Rectal smooth muscle tissue (tissue), 1 donor: ENCODE measurements around the gene ETFDH.
"Not testable (repeated sequence)": the region's sequence is repeated elsewhere in the genome, so short reads cannot be mapped to it uniquely, and the experiment has no call there.

ENCODE experiments used
- H3K27ac ChIP-seq: one replicate; pipeline ENCODE4 v1.7.0; 2013; ENCODE audit warnings: low read depth, low read length, inconsistent platforms
- H3K27me3 ChIP-seq: one replicate; pipeline ENCODE4 v1.7.0; 2013; ENCODE audit warnings: low read length; ENCODE audit not compliant: control insufficient read depth, insufficient read depth
- H3K36me3 ChIP-seq: one replicate; pipeline ENCODE4 v1.7.0; 2013; ENCODE audit warnings: low read length; ENCODE audit not compliant: control insufficient read depth, insufficient read depth
- H3K4me1 ChIP-seq: one replicate; pipeline ENCODE4 v1.7.0; 2013; ENCODE audit warnings: low read length; ENCODE audit not compliant: control insufficient read depth, insufficient read depth
- H3K4me3 ChIP-seq: one replicate; pipeline ENCODE4 v1.7.0; 2013; ENCODE audit warnings: low read length
- H3K9ac ChIP-seq: one replicate; pipeline ENCODE4 v1.7.0; 2013; ENCODE audit warnings: low read length

Gene ETFDH

DNA sequence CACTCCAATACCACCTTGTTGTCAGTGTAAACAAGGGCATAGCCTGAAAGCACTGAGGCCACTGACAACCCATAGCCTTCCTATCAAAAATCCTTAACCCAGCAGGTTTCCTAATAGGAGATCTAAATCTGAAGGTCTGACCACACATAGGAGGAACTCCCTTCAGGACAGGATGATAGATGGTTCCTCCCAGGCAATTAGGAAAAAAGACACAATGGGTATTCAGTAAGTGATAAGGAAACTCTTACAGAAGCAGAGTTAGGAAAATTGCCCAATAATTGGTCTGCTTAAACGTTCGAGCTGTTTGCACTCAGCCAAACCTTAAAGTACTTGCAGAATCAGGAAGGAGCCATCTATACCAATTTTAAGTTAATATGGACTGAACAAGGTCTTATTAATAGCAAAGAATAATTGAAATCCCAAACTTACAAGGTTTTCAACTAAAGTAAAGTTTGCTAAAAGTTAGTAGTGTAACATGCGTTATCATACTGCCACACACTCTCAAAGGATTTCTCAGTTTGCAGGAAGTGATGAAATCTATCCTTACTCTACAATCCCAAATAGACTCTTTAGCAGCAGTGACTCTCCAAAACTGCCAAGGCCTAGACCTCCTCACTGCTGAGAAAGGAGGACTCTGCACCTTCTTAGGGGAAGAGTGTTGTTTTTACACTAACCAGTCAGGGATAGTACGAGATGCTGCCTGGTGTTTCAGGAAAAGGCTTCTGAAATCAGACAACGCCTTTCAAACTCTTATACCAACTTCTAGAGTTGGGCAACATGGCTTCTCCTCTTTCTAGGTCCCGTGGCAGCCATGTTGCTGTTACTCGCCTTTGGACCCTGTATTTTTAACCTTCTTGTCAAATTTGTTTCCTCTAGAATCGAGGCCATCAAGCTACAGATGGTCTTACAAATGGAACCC, 8.1 kb upstream of the ETFDH start:
- not testable (repeated sequence) for H3K9ac ChIP-seq, H3K4me1 ChIP-seq, H3K36me3 ChIP-seq, H3K27ac ChIP-seq, H3K27me3 ChIP-seq, H3K4me3 ChIP-seq

DNA sequence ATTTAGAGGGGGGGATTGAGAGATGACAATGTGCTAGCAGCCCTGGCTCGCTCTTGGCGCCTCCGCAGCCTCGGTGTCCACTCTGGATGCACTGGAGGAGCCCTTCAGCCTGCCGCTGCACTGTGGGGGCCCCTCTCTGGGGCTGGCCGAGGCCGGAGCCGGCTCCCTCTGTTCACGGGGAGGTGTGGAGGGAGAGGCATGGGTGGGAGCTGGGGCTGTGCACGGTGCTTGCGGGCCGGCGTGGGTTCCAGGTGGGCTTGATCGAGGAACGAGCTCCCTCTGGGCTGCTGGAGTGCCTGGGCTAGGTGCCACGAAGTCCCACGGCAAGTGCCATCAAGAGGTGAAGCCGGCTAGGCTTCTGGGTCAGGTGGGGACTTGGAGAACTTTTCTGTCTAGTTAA, 7.3 kb upstream of the ETFDH start:
- Histone ChIP-seq H3K4me3 (no peak overlapping the region), H3K27me3 (no peaks in the 10 kb centered on the region), H3K36me3 (no peaks in the 10 kb centered on the region), H3K4me1 (no peaks in the 10 kb centered on the region), H3K27ac (no peak overlapping the region), H3K9ac (no peak overlapping the region)

DNA sequence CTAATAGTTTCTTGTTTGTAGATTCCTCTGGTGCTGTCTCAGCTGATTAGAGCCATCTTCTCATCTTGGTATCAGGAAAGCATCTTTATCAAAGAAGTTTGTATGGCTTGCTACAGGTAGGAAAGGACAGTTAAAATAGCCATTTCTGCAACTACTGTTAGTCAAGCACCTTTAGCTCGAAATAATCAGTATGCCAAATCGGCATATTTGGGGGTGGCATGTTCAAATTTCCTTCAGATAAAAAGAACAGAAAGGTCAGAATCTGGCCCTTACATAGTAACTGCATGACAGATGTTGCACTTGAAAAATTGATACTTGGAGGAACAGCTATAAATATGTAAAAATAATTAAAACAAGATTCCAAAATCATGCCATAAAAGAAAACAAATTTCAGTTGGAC, 5.2 kb upstream of the ETFDH start:
- H3K9ac ChIP-seq = no peak overlapping the region
- no peak overlapping the region for H3K4me3 ChIP-seq
- H3K36me3 ChIP-seq = no peaks in the 10 kb centered on the region
- H3K4me1 ChIP-seq = peaks cover 7% of the 10 kb centered on the region
- H3K27ac ChIP-seq = no peak overlapping the region
- no peaks in the 10 kb centered on the region for H3K27me3 ChIP-seq

DNA sequence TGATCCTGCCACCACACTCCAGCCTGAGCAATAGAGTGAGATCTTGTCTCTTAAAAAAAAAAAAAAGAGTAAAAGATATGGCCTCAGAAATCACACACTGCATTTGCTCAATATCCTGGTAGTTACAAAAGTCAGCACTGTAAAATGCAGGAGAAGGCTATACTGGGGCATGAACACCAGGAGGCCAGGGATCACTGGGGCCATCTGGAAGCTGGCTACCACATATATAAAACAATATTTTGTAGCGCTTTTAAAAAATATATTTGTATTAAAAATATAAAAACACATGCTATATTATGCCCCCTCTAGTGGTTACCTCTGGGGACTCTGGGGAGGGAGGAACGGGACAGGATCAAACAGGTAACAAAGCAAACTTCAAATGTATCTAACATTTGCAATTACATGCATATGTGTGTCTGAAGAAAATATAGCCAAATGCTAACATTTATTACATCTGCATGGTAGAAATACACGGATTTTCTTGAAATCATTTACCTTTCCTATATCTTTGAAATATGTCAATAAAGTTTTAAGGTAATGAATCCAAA, 4.4 kb upstream of the ETFDH start:
- H3K27ac ChIP-seq = no peak overlapping the region
- no peak overlapping the region for H3K9ac ChIP-seq
- H3K4me3 ChIP-seq = no peak overlapping the region
- peaks cover 7% of the 10 kb centered on the region for H3K4me1 ChIP-seq
- H3K36me3 ChIP-seq = no peaks in the 10 kb centered on the region
- no peaks in the 10 kb centered on the region for H3K27me3 ChIP-seq

DNA sequence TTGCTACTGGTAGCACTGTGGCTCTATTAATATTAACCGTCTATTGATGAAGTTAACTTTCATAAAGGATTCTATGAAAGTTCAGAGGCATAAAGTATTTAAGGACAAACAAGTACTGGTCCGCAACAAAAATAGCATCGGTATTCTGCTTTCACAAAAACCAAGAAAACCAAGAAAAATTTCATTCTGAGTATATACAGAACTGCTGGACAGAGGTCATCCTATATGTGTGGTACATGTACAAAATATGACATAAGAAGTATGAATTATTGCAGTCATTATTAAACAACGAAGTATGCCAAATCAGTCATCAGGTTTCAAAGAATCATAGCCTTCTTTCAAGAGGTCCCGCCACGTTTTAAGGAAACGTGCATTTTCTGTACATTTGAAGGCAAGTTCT, 2.8 kb upstream of the ETFDH start:
- peaks cover 7% of the 10 kb centered on the region for H3K4me1 ChIP-seq
- no peak overlapping the region for H3K27ac ChIP-seq
- no peak overlapping the region for H3K9ac ChIP-seq
- no peaks in the 10 kb centered on the region for H3K27me3 ChIP-seq
- no peaks in the 10 kb centered on the region for H3K36me3 ChIP-seq
- no peak overlapping the region for H3K4me3 ChIP-seq

DNA sequence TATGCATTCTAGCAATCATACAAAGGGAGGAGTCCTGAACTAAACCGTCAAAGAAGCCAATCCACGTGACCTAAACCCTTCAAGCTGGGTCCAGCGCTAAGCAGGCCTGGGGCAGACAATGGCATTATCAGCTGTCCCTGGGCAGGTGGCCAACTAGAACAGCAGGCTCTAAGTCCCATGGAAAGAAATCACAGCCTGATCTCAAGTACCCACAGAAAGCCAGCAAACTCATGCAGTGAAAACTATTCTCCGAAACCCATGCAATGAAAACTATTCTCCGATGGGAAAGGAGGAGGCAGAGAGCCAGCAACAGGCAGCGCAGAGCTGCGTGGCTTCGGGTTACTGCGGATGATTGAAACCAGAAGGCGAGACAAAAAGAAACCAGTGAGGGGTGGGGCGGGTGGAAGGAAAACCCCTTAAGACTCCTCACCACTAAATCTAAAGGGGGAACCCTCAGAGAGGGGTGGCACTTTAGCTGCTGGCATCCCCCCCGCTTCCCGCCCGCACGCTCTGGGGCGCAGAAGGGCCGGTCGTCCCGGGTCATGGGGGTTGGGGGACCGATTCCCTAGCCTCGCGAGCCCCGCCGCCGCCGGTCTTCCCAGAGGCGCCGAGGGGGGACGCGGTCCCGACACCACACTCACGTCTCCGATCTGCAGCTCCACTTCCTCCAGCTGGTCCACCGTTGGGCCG, 976 bp upstream of the ETFDH start:
- peaks cover 7% of the 10 kb centered on the region for H3K4me1 ChIP-seq
- H3K9ac ChIP-seq = peak overlapping the region; percentile 53
- no peaks in the 10 kb centered on the region for H3K27me3 ChIP-seq
- H3K36me3 ChIP-seq = no peaks in the 10 kb centered on the region
- H3K4me3 ChIP-seq = peak overlapping the region; percentile 96
- peak overlapping the region; percentile 95 for H3K27ac ChIP-seq

DNA sequence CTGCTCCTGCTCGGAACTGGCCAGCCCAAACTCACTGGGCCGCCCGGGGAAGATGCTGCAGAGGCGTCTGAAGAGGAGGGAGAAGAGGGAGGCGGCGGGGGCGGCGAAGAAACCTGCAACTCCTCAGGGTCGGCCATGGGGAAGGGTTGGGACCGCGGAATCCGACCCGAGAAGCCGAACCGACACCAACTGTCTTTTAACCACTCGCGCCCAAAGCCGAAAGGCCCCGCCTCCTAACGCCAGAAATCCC, 506 bp upstream of the ETFDH start, which contains the start of gene C4orf46:
C4orf46 (minus strand) TSS at position 223 of the 250 bp plus-strand sequence; CDS start at position 137, 86 bp downstream.
- peak within 1 kb of the TSS; percentile 85 for H3K9ac ChIP-seq
- H3K27ac ChIP-seq = peak within 1 kb of the TSS; percentile 95
- H3K4me3 ChIP-seq = peak within 1 kb of the TSS; percentile 96
- peaks cover 7% of the 10 kb centered on the region for H3K4me1 ChIP-seq
- no peaks in the 10 kb centered on the region for H3K27me3 ChIP-seq
- no peaks in the 10 kb centered on the region for H3K36me3 ChIP-seq

DNA sequence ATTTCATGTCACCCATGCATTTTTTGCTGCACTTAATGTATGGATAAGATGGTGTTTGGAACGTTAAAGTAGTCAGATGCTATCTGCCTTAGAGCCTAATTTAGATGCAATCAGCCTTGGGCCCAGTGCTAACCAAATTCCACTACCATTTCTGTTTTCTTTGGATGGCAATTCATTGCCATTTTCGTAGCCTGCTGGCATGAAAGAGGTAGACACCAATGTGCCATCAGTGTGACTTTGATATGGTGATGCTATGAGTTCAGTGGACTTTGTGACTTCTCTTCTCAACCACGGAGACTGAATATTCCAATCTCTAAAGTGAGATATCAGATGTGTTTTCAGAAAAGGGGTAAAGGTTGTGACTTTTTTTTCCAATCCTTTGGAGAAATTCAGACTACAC, 1.5 kb downstream of the ETFDH start:
- no peak overlapping the region for H3K9ac ChIP-seq
- H3K27ac ChIP-seq = no peak overlapping the region
- H3K36me3 ChIP-seq = no peaks in the 10 kb centered on the region
- peaks cover 7% of the 10 kb centered on the region for H3K4me1 ChIP-seq
- H3K27me3 ChIP-seq = no peaks in the 10 kb centered on the region
- H3K4me3 ChIP-seq = no peak overlapping the region

DNA sequence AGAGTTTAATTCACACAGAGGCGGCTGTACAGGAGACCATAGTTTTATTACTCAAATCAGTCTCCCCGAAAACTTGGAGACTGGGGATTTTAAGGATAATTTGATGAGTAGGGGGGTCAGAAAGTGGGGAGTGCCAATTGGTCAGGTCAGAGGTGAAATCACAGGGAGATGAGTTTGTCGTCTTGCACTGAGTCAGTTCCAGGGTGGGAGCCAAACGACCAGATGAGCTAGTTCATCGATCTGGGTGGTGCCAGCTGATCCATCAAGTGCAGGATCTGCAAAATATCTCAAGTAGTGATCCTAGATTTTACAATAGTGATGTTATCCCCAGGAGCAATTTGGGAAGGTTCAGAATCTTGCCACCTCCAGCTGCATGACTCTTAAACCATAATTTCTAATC, 4.0 kb downstream of the ETFDH start:
- Histone ChIP-seq H3K9ac (no peak overlapping the region), H3K4me1 (no peaks in the 10 kb centered on the region), H3K4me3 (no peak overlapping the region), H3K27me3 (no peaks in the 10 kb centered on the region), H3K27ac (no peak overlapping the region), H3K36me3 (no peaks in the 10 kb centered on the region)

DNA sequence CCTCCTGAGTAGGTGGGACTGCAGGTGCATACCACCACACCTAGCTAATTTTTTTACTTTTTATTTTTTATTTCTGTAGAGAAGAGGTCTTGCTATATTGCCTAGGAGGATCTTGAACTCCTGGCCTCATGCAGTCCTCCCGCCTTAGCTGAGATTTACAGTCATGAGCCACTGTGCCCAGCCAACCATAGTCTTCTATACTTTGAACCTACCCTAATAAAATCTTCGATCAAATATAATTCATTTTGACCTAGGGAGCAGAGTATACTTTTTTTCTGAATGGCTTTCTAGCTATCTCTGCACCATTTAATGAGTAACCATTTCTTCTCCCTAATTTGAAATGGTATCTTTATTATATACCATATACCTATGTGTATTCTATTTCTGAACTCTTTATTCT, 6.7 kb downstream of the ETFDH start:
- no peak overlapping the region for H3K9ac ChIP-seq
- H3K27ac ChIP-seq = no peak overlapping the region
- H3K36me3 ChIP-seq = no peaks in the 10 kb centered on the region
- H3K27me3 ChIP-seq = no peaks in the 10 kb centered on the region
- no peak overlapping the region for H3K4me3 ChIP-seq
- no peaks in the 10 kb centered on the region for H3K4me1 ChIP-seq

DNA sequence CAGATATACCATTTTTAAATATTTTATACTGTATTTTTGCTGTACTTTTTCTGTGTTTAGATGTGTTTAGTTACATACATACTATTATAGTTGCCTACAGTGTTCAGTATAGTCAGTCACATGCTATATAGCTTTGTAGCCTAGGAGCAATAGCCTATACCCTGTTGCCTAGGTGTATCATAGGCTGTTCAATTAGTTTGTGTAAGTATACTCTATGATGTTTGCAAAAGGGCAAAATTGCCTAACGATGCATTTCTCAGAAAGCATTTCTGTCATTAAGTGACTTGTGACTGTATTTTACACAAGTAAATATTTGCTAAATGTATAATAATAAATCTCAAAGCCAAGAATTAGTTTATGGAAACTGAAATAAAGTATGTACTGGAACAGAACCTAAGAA, 9.5 kb downstream of the ETFDH start:
- H3K4me1 ChIP-seq = no peaks in the 10 kb centered on the region
- H3K27ac ChIP-seq = no peak overlapping the region
- no peaks in the 10 kb centered on the region for H3K27me3 ChIP-seq
- no peak overlapping the region for H3K9ac ChIP-seq
- no peak overlapping the region for H3K4me3 ChIP-seq
- no peaks in the 10 kb centered on the region for H3K36me3 ChIP-seq

DNA sequence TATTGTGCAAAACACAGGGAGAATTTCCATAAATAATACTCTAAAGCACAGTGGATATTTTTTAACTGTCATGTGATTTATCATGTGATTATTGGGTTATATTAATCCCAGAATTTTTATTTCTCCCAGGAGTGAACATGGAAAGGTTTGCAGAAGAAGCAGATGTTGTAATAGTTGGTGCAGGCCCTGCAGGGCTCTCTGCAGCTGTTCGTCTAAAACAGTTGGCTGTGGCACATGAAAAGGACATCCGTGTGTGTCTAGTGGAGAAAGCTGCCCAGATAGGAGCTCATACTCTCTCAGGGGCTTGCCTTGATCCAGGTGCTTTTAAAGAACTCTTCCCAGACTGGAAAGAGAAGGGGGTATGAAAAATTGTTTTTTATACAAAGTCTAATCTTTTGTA, 10.0 kb downstream of the ETFDH start:
- Histone ChIP-seq H3K9ac (no peak overlapping the region), H3K4me1 (no peaks in the 10 kb centered on the region), H3K36me3 (no peaks in the 10 kb centered on the region), H3K27ac (no peak overlapping the region), H3K4me3 (no peak overlapping the region), H3K27me3 (no peaks in the 10 kb centered on the region)
